ENCODE measurements around the gene GPR141.

Gene GPR141

GRCh38 chr7:37683246-37684120 is at the start of gene GPR141:
GPR141 (plus strand) TSS chr7:37683766; CDS start chr7:37740394, 56,628 bp downstream.
- Histone ChIP-seq H3K27me3 (ENCODE audit: control insufficient read depth, insufficient read depth, low read length) (no peaks in the 10 kb centered on the region), H3K36me3 (ENCODE audit: control insufficient read depth, insufficient read depth, low read length) (no peaks in the 10 kb centered on the region), H3K9me3 (ENCODE audit: control insufficient read depth, low read length) (no peaks in the 10 kb centered on the region), H3K4me3 (ENCODE audit: low read length) (no peak within 1 kb of the TSS), H3K9ac (ENCODE audit: low read length) (no peak within 1 kb of the TSS), H3K4me1 (ENCODE audit: control insufficient read depth, insufficient read depth, low read length) (no peaks in the 10 kb centered on the region)

- Histone ChIP-seq H3K4me1 (ENCODE audit: control insufficient read depth, insufficient read depth, low read length) (no peaks in the 10 kb centered on the region), H3K9me3 (ENCODE audit: control insufficient read depth, low read length) (no peaks in the 10 kb centered on the region), H3K4me3 (ENCODE audit: low read length) (no peak overlapping the region), H3K9ac (ENCODE audit: low read length) (no peak overlapping the region), H3K27me3 (ENCODE audit: control insufficient read depth, insufficient read depth, low read length) (no peaks in the 10 kb centered on the region), H3K36me3 (ENCODE audit: control insufficient read depth, insufficient read depth, low read length) (no peaks in the 10 kb centered on the region)
Measured at GRCh38 chr7:37635346-37635745, 48.2 kb upstream of the GPR141 start.

- no peaks in the 10 kb centered on the region for H3K4me1 ChIP-seq (ENCODE audit: control insufficient read depth, insufficient read depth, low read length)
- H3K4me3 ChIP-seq (ENCODE audit: low read length), result no peak overlapping the region
- H3K27me3 ChIP-seq (ENCODE audit: control insufficient read depth, insufficient read depth, low read length), result no peaks in the 10 kb centered on the region
- H3K9ac ChIP-seq (ENCODE audit: low read length), result no peak overlapping the region
- no peaks in the 10 kb centered on the region for H3K36me3 ChIP-seq (ENCODE audit: control insufficient read depth, insufficient read depth, low read length)
- no peaks in the 10 kb centered on the region for H3K9me3 ChIP-seq (ENCODE audit: control insufficient read depth, low read length)
Measured at GRCh38 chr7:37642028-37642540, 41.5 kb upstream of the GPR141 start.

DNA sequence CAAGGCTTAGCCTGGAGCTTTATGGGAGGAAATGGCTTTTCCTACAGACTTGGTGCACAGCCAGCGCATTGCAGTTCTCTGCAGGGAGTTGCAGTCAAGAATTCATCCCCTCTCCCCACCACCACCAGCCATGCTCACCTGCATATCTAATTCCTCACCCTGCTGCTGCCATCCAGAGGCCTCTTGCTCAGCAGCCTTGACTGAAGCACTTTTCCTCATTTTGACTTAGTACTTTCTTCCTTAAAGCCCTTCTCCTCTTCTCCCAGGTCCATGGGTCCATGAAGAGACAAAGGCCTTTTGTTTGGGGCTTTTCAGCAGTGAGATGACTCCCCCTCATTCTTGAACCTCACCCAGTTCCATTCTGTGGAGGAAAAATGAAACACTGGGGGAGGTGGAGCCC is 39.7 kb upstream of the GPR141 start:
- Histone ChIP-seq H3K4me1 (ENCODE audit: control insufficient read depth, insufficient read depth, low read length) (no peaks in the 10 kb centered on the region), H3K9ac (ENCODE audit: low read length) (no peak overlapping the region), H3K9me3 (ENCODE audit: control insufficient read depth, low read length) (no peaks in the 10 kb centered on the region), H3K4me3 (ENCODE audit: low read length) (no peak overlapping the region), H3K27me3 (ENCODE audit: control insufficient read depth, insufficient read depth, low read length) (no peaks in the 10 kb centered on the region), H3K36me3 (ENCODE audit: control insufficient read depth, insufficient read depth, low read length) (no peaks in the 10 kb centered on the region)

DNA sequence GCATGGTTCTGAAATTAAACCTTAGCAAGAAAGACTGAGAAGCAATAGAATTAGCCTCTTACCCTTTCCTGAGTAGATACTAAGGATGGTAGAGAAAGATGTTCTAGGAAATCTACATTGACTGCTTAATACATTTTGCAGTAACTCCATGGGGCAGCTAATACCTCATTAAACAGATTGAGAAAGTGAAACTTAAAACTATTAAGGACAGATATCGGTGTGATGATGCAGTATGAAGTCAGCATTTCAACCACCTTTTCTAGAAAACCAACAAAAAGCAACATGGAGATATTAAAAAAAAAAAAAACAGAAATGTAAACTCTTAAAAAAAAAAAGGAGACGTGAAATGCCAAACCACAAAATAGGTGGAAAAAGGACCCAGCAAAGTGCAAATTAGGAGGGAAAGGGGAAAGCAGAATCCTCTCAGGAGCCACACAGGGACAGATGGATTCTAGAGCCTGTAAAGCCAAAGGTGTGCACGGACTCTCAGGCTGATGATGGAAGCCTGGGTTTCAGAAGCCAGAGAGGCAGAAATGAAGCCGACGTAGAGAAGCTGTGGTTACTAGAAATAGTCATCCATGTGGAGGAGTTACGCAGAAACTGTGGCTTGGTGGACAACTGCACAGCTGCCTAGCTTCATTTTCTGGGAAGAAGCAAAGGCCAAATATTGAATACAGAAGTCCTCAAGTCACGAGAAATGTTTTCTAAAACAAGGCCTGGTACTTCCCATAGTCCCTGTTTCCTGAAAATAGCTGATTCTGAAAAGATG is 38.1 kb upstream of the GPR141 start:
- H3K4me3 ChIP-seq (ENCODE audit: low read length), result no peak overlapping the region
- no peaks in the 10 kb centered on the region for H3K4me1 ChIP-seq (ENCODE audit: control insufficient read depth, insufficient read depth, low read length)
- H3K36me3 ChIP-seq (ENCODE audit: control insufficient read depth, insufficient read depth, low read length), result no peaks in the 10 kb centered on the region
- no peaks in the 10 kb centered on the region for H3K9me3 ChIP-seq (ENCODE audit: control insufficient read depth, low read length)
- no peaks in the 10 kb centered on the region for H3K27me3 ChIP-seq (ENCODE audit: control insufficient read depth, insufficient read depth, low read length)
- no peak overlapping the region for H3K9ac ChIP-seq (ENCODE audit: low read length)

DNA sequence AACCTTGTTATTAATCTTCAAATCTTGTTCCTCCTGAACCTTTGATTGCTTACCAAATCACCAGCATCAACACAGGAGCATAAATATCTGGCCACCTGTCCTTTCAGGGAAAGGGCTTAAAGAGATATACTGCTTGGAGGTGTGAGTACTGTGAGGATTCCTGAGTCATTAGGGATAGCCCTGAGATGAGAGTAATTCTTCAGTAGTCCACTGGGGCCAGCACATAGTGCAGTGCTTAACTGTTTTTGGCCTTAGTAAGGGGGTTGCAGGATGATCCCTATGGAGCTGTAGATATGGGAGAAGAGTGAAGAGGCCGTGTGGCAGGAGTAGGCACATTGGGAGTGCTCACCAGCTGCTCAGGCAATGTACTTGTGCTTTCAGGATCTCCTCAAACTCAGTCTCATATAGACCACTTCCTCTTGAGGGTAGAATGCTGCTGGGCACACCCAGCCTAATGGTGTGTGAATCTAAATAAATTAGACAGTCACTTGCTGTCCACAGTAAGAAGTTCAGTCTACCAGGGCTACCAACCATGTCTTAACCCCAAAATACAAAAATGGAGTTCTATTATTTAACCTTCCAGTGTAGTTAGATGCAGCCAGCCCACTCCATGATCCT is 26.5 kb upstream of the GPR141 start:
- Histone ChIP-seq H3K36me3 (ENCODE audit: control insufficient read depth, insufficient read depth, low read length) (no peaks in the 10 kb centered on the region), H3K4me1 (ENCODE audit: control insufficient read depth, insufficient read depth, low read length) (no peaks in the 10 kb centered on the region), H3K9me3 (ENCODE audit: control insufficient read depth, low read length) (no peaks in the 10 kb centered on the region), H3K9ac (ENCODE audit: low read length) (no peak overlapping the region), H3K27me3 (ENCODE audit: control insufficient read depth, insufficient read depth, low read length) (no peaks in the 10 kb centered on the region), H3K4me3 (ENCODE audit: low read length) (no peak overlapping the region)

- H3K9ac ChIP-seq (ENCODE audit: low read length), result no peak overlapping the region
- H3K9me3 ChIP-seq (ENCODE audit: control insufficient read depth, low read length), result no peaks in the 10 kb centered on the region
- no peaks in the 10 kb centered on the region for H3K36me3 ChIP-seq (ENCODE audit: control insufficient read depth, insufficient read depth, low read length)
- H3K4me3 ChIP-seq (ENCODE audit: low read length), result no peak overlapping the region
- no peaks in the 10 kb centered on the region for H3K4me1 ChIP-seq (ENCODE audit: control insufficient read depth, insufficient read depth, low read length)
- no peaks in the 10 kb centered on the region for H3K27me3 ChIP-seq (ENCODE audit: control insufficient read depth, insufficient read depth, low read length)
Measured at GRCh38 chr7:37657816-37658215, 25.8 kb upstream of the GPR141 start.

- H3K4me1 ChIP-seq (ENCODE audit: control insufficient read depth, insufficient read depth, low read length), result no peaks in the 10 kb centered on the region
- H3K9ac ChIP-seq (ENCODE audit: low read length), result no peak overlapping the region
- H3K9me3 ChIP-seq (ENCODE audit: control insufficient read depth, low read length), result no peaks in the 10 kb centered on the region
- no peak overlapping the region for H3K4me3 ChIP-seq (ENCODE audit: low read length)
- H3K27me3 ChIP-seq (ENCODE audit: control insufficient read depth, insufficient read depth, low read length), result no peaks in the 10 kb centered on the region
- no peaks in the 10 kb centered on the region for H3K36me3 ChIP-seq (ENCODE audit: control insufficient read depth, insufficient read depth, low read length)
Measured at GRCh38 chr7:37659971-37660565, 23.5 kb upstream of the GPR141 start.

DNA sequence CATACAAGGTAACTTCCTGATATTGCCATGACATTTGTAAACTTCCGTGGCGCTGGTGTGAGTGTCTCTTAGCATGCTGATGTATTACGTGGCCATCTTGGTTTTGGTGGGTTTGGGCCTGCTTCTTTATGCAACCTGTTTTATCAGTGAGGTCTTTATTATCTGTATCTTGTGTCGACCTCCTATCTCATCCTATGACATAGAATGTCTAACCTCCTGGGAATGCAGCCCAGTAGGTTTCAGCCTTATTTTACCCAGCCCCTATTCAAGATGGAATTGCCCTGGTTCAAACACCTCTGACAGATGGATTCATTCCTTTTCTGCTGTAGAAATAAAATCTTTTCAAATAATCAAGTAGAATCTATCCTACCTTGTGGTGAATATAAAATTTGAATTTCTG is 23.0 kb upstream of the GPR141 start:
- no peak overlapping the region for H3K4me3 ChIP-seq (ENCODE audit: low read length)
- H3K9me3 ChIP-seq (ENCODE audit: control insufficient read depth, low read length), result no peaks in the 10 kb centered on the region
- no peak overlapping the region for H3K9ac ChIP-seq (ENCODE audit: low read length)
- no peaks in the 10 kb centered on the region for H3K27me3 ChIP-seq (ENCODE audit: control insufficient read depth, insufficient read depth, low read length)
- H3K4me1 ChIP-seq (ENCODE audit: control insufficient read depth, insufficient read depth, low read length), result no peaks in the 10 kb centered on the region
- H3K36me3 ChIP-seq (ENCODE audit: control insufficient read depth, insufficient read depth, low read length), result no peaks in the 10 kb centered on the region

DNA sequence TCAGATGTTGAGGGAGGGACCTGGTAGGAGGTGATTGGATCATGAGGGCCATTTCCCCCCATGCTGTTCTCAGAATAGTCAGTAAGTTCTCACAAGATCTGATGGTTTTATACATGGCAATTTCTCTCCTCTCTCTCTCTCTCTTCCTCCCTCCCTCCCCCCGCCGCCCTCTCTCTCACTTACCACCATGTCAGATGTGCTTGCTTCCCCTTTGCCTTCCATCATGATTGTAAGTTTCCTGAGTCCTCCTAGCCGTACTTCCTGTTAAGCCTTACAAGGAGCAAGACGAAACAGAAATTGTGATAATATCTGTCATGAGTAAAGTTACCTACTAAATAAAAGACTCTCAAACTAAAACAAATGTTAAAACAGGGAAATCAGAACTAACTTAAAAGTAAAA is 19.9 kb upstream of the GPR141 start:
- Histone ChIP-seq H3K4me3 (ENCODE audit: low read length) (no peak overlapping the region), H3K27me3 (ENCODE audit: control insufficient read depth, insufficient read depth, low read length) (no peaks in the 10 kb centered on the region), H3K9me3 (ENCODE audit: control insufficient read depth, low read length) (no peaks in the 10 kb centered on the region), H3K4me1 (ENCODE audit: control insufficient read depth, insufficient read depth, low read length) (no peaks in the 10 kb centered on the region), H3K36me3 (ENCODE audit: control insufficient read depth, insufficient read depth, low read length) (no peaks in the 10 kb centered on the region), H3K9ac (ENCODE audit: low read length) (no peak overlapping the region)

DNA sequence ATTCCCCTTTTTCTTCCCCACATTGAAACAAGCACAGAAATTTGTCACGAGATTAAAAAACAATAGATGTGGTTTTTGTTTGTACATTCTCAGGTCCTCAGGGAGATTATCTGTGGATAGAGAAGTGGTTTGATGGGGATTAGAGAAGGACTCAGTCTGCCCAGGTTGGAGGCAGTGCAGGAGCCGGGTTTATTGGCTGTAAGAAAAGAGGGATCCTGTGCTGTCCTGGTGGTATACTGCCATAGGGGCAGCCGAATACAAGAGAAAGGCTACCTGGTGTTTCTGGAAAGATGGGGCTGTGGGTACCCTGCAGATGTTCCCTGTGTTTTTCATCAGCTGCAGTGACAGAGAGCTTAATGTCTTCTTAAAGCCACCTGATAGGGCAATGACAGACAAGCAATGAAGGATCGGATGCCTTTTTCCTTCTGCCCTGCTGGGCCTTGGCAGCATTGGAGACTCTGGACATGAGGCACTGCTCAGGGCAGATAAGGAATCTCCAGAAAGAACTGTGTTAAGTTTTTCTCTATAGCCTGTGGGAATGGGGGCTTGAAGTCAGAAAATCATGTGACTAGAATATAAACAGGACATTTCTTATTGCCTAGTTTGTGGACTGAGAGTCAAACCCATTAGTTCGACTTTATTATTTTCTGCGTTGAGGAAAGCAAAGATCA is 18.1 kb upstream of the GPR141 start:
- H3K4me1 ChIP-seq (ENCODE audit: control insufficient read depth, insufficient read depth, low read length), result no peaks in the 10 kb centered on the region
- no peak overlapping the region for H3K9ac ChIP-seq (ENCODE audit: low read length)
- H3K36me3 ChIP-seq (ENCODE audit: control insufficient read depth, insufficient read depth, low read length), result no peaks in the 10 kb centered on the region
- H3K9me3 ChIP-seq (ENCODE audit: control insufficient read depth, low read length), result no peaks in the 10 kb centered on the region
- no peaks in the 10 kb centered on the region for H3K27me3 ChIP-seq (ENCODE audit: control insufficient read depth, insufficient read depth, low read length)
- no peak overlapping the region for H3K4me3 ChIP-seq (ENCODE audit: low read length)
